ENCODE measurements around the gene IGF2BP2. TPM values are rescaled to one million over a fixed set of nuclear protein-coding genes. Genes with fewer than 3 reads are reported as not detected.

IGF2BP2 gene
- total and polyA plus RNA-seq, 10 donors, result 1.1 to 21.1 (median 12.0) TPM

- TF ChIP-seq POLR2AphosphoS5 (IDR thresholded peaks at IDR 0.05) (no peak), POLR2A (IDR thresholded peaks at IDR 0.05) (no peak), CTCF (IDR thresholded peaks at IDR 0.05 in 8 of 11, conservative IDR thresholded peaks at IDR 0.05 in 3 of 11) (no peak)
- Histone ChIP-seq H3K4me1 (peaks cover 0 to 9% (median 3%) of the 10 kb centered on the region in 6 donors), H3K9me3 (peaks cover 0 to 18% (median 12%) of the 10 kb centered on the region in 8 donors), H3K36me3 (no peaks in the 10 kb centered on the region), H3K27ac (no peak overlapping the region), H3K4me3 (no peak overlapping the region), H3K27me3 (replicated peaks in 1 of 7) (peaks cover 0 to 5% (median 0%) of the 10 kb centered on the region in 7 donors)
- 54 to 71% (median 65%) methylated on average over 1 of the region's 1 CpG for WGBS, 5 donors
- DNase-seq, result no peak
- intact Hi-C loops (cut with DNase I; ENCODE audit: low total_unique reads), result no loop called here
Observed at GRCh38 chr3:185758912-185759311, 65.9 kb downstream of the IGF2BP2 start.

GRCh38 chr3:185757176-185757575 lies 67.7 kb downstream of the IGF2BP2 start:
- Histone ChIP-seq H3K27ac (no peak overlapping the region), H3K4me3 (no peak overlapping the region), H3K27me3 (replicated peaks in 1 of 7) (peaks cover 0 to 5% (median 0%) of the 10 kb centered on the region in 7 donors), H3K9me3 (peaks cover 0 to 18% (median 12%) of the 10 kb centered on the region in 8 donors), H3K4me1 (no peaks in the 10 kb centered on the region), H3K36me3 (no peaks in the 10 kb centered on the region)
- DNase-seq, result no peak
- 82 to 96% (median 88%) methylated on average over 2 of the region's 2 CpGs for WGBS, 5 donors
- TF ChIP-seq POLR2A (IDR thresholded peaks at IDR 0.05), result no peak
- TF ChIP-seq CTCF (IDR thresholded peaks at IDR 0.05 in 8 of 11, conservative IDR thresholded peaks at IDR 0.05 in 3 of 11), result no peak
- no peak for TF ChIP-seq POLR2AphosphoS5 (IDR thresholded peaks at IDR 0.05)
- intact Hi-C loops (cut with DNase I; ENCODE audit: low total_unique reads), result no loop called here

GRCh38 chr3:185756477-185756876 lies 68.4 kb downstream of the IGF2BP2 start:
- TF ChIP-seq POLR2AphosphoS5 (IDR thresholded peaks at IDR 0.05), result no peak
- no peak for TF ChIP-seq CTCF (IDR thresholded peaks at IDR 0.05 in 8 of 11, conservative IDR thresholded peaks at IDR 0.05 in 3 of 11)
- TF ChIP-seq POLR2A (IDR thresholded peaks at IDR 0.05), result no peak

GRCh38 chr3:185754920-185755319 lies 69.9 kb downstream of the IGF2BP2 start:
- H3K27ac ChIP-seq, result no peak overlapping the region
- intact Hi-C loops (cut with DNase I; ENCODE audit: low total_unique reads), result no loop called here
- no peak overlapping the region for H3K4me3 ChIP-seq
- no peaks in the 10 kb centered on the region for H3K27me3 ChIP-seq (replicated peaks in 1 of 7)
- DNase-seq, result no peak
- H3K36me3 ChIP-seq, result no peaks in the 10 kb centered on the region
- whole genome bisulfite sequencing, 5 donors, result 57 to 89% (median 78%) methylated on average over 3 of the region's 3 CpGs
- H3K9me3 ChIP-seq, result peaks cover 0 to 18% (median 12%) of the 10 kb centered on the region in 8 donors
- H3K4me1 ChIP-seq, result peaks cover 0 to 3% (median 0%) of the 10 kb centered on the region in 6 donors
- TF ChIP-seq POLR2A (IDR thresholded peaks at IDR 0.05) (no peak), CTCF (IDR thresholded peaks at IDR 0.05 in 8 of 11, conservative IDR thresholded peaks at IDR 0.05 in 3 of 11) (no peak), POLR2AphosphoS5 (IDR thresholded peaks at IDR 0.05) (no peak)

More at GRCh38 chr3:185756477-185756876, 68.4 kb downstream of the IGF2BP2 start:
- Histone ChIP-seq H3K27me3 (replicated peaks in 1 of 7) (peaks cover 0 to 5% (median 0%) of the 10 kb centered on the region in 7 donors), H3K9me3 (peaks cover 0 to 18% (median 12%) of the 10 kb centered on the region in 8 donors), H3K27ac (no peak overlapping the region), H3K4me1 (no peaks in the 10 kb centered on the region), H3K4me3 (no peak overlapping the region), H3K36me3 (no peaks in the 10 kb centered on the region)
- DNase-seq, result no peak
- WGBS, 5 donors, result 92 to 98% (median 95%) methylated on average over 4 of the region's 4 CpGs
- intact Hi-C loops (cut with DNase I; ENCODE audit: low total_unique reads), result no loop called here
